GM10248 (cell line): ENCODE measurements around the gene GEMIN8.

ENCODE experiments used
- CTCF ChIA-PET: fragments of 300-600 bp; sonication (Branson Sonifier 250); formaldehyde crosslinking; extraction: SDS; loops from one replicate; lab custom pipeline; 2021; ENCODE audit warnings: antibody characterized with exemption; lab: Yijun Ruan, JAX
- POLR2A ChIA-PET: fragments of 350-650 bp; sonication (Branson Sonifier 250); formaldehyde crosslinking; extraction: SDS; loops from one replicate; lab custom pipeline; 2020; ENCODE audit warnings: antibody characterized with exemption; lab: Yijun Ruan, JAX
- DNase-seq: peaks from one replicate; pipeline ENCODE4 v3.0.0; 2012; ENCODE audit errors: extremely low spot score
- TF ChIP-seq, protein P1 (sequence below): IDR thresholded peaks from 2 replicates; pipeline ENCODE4 v1.5.1; 2012; ENCODE audit warnings: mild to moderate bottlenecking, low read depth; ENCODE audit errors: extremely low read depth, missing control alignments, control extremely low read depth

The GEMIN8 gene

DNA sequence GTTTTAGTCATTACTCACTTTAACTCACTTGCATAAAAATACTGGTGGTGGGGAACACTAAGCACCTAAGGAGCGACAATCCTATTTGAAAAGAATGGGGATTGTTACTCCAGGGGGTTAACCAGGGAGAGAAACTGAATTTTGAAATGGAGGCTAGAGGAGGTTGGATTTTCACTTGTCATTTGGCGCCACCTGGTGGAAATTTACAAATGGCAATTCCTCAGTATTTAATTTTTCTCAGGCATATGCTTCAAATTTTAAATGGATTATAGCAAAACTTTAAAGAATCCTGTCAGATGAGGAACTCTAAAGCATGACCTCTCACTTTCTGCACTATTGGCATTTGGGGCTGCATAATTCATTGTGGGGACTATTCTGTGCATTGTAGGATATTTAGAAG, 2.7 kb upstream of the GEMIN8 start:
- DNase-seq = no peak
- POLR2A ChIA-PET = no interaction called here
- CTCF ChIA-PET = interaction anchor here (0.7 to 2.8 kb wide), 9 partner anchors 17 to 1219 kb away, joined by 3 to 31 read pairs (median 4); no protein-coding TSS in a partner anchor

DNA sequence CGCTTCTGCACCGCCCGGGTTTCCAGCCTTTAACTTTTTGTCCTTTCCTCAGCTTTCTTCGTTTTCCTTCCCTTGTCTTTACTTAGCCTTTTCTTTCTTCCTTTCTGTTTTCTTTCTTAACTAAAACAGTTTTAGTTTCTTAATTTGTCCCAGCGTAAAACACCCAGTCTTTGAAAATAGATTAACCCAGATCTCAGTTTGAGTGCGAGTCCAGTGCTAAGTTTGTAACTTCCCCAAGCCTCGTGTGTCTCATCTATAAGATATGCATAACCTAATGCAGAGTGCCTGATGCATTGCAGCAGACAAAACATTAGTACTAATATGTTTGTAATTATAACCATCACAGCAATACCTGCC, 460 bp upstream of the GEMIN8 start:
- CTCF ChIA-PET = interaction anchor here (1.4 to 2.1 kb wide), 4 partner anchors 131 to 1319 kb away, joined by 3 to 9 read pairs (median 4); no protein-coding TSS in a partner anchor

More for the DNA sequence above, 2.7 kb upstream of the GEMIN8 start:
- TF ChIP-seq, protein P1, sequence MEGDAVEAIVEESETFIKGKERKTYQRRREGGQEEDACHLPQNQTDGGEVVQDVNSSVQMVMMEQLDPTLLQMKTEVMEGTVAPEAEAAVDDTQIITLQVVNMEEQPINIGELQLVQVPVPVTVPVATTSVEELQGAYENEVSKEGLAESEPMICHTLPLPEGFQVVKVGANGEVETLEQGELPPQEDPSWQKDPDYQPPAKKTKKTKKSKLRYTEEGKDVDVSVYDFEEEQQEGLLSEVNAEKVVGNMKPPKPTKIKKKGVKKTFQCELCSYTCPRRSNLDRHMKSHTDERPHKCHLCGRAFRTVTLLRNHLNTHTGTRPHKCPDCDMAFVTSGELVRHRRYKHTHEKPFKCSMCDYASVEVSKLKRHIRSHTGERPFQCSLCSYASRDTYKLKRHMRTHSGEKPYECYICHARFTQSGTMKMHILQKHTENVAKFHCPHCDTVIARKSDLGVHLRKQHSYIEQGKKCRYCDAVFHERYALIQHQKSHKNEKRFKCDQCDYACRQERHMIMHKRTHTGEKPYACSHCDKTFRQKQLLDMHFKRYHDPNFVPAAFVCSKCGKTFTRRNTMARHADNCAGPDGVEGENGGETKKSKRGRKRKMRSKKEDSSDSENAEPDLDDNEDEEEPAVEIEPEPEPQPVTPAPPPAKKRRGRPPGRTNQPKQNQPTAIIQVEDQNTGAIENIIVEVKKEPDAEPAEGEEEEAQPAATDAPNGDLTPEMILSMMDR = peak; percentile 39

DNA sequence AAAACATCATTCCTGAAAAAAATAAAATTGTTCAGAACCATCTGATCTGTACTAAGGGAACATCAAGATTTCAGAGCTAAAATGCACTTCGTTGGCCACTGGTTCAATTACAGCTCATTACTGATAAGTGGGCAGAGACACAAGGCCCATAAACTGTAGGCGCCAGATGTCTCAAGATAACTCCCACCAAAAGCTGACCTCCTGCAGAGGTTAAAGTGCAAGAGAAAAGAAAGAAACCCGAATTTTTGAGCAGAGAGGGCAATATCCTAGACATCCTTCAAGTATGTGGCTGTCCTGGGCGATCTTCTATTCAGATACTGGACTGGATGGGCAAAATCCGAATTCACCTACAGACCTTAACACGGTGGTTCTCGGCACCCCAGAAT, 660 bp downstream of the GEMIN8 start:
- CTCF ChIA-PET = interaction anchor here (0.9 to 2.1 kb wide), 8 partner anchors 9 to 1320 kb away, joined by 3 to 9 read pairs (median 4); no protein-coding TSS in a partner anchor
- POLR2A ChIA-PET = no interaction called here
- TF ChIP-seq, protein P1 = no peak
- DNase-seq = no peak

More for the DNA sequence above, 460 bp upstream of the GEMIN8 start:
- DNase-seq = no peak
- TF ChIP-seq, protein P1 = no peak
- POLR2A ChIA-PET = no interaction called here

- no peak for DNase-seq
- TF ChIP-seq, protein P1 = no peak
- CTCF ChIA-PET = interaction anchor here (0.9 to 2.1 kb wide), 5 partner anchors 9 to 360 kb away, joined by 3 to 6 read pairs (median 4); no protein-coding TSS in a partner anchor
- POLR2A ChIA-PET = no interaction called here
These were observed 1.2 kb downstream of the GEMIN8 start for GRCh38 chrX:14028473-14028872.

DNA sequence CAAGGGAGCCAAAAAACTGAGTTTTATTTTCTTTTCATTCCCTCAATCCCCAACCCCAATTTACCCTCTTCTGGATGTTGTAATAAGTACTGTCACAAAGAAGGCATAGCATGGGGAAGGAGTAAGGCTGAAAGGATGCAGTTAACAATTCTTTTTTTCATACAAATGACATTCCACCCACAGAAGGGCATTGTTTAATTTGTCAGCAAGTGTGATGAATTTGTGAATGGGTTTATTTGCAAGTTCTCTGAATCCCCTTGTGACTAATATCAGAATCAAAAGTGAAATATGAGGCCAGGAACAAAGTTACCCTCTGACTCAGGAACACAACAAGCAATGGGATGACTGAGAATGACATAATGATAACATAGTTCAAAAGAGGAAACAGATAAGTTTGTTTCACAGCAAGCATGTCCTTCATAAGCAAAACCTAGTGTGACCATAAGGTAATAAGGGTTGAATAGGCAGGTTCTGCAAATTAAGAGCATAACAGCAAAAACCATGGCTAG, 2.1 kb downstream of the GEMIN8 start:
- TF ChIP-seq, protein P1 = no peak
- DNase-seq = peak; percentile 44
- POLR2A ChIA-PET = no interaction called here
- CTCF ChIA-PET = interaction anchor here (1.8 kb wide), 1 partner anchor 12 kb away, joined by 6 read pairs; no protein-coding TSS in a partner anchor

DNA sequence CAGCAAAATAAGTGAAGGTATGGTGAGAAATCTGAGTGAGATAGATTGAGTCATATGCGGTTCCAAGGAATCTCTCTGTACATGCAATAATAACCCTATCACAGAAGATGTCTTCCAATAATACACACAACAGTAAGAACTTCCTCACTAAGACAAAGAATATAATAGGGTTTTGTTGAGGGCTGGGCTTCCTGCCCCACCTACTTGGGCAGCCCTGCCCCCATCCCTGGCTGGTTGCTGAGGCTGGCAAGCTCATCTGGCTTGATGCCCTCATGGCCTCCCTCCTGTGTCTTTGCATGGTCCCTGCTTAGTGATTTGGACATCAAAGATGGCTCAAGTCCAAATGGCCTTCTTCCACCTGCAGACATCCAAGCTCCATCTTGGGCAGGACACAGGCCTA, 2.7 kb downstream of the GEMIN8 start:
- CTCF ChIA-PET = interaction anchor here (1.2 kb wide), 1 partner anchor 12 kb away, joined by 6 read pairs; no protein-coding TSS in a partner anchor
- no peak for DNase-seq
- POLR2A ChIA-PET = no interaction called here
- TF ChIP-seq, protein P1 = no peak
